C4-2B (cell line): ENCODE results near the gene PTMA.

Source experiments
- H3K27ac ChIP-seq: fragments of 450-650 bp; 2 replicates; pipeline ENCODE4 v1.5.1; 2017
- CTCF ChIP-seq: fragments of 450-650 bp; conservative IDR thresholded peaks from 2 replicates; pipeline ENCODE4 v1.5.1; 2017; ENCODE audit warnings: mild to moderate bottlenecking
- ZFX ChIP-seq: fragments of 450-650 bp; IDR thresholded peaks from 2 replicates; pipeline ENCODE4 v1.6.1; 2017

PTMA gene

GRCh38 chr2:231693956-231694355, 14.4 kb upstream of the PTMA start:
- no peak overlapping the region for H3K27ac ChIP-seq
- TF ChIP-seq ZFX: no peak
- no peak for TF ChIP-seq CTCF

- H3K27ac ChIP-seq: no peak overlapping the region
- TF ChIP-seq CTCF (no peak), ZFX (no peak)
These were observed 12.3 kb upstream of the PTMA start for GRCh38 chr2:231696004-231696367.

GRCh38 chr2:231699006-231699405, 9.3 kb upstream of the PTMA start:
- TF ChIP-seq ZFX: no peak
- no peak for TF ChIP-seq CTCF
- H3K27ac ChIP-seq: no peak overlapping the region

GRCh38 chr2:231701456-231702373, 6.6 kb upstream of the PTMA start:
- H3K27ac ChIP-seq: peak overlapping the region; percentile 48
- no peak for TF ChIP-seq ZFX
- TF ChIP-seq CTCF: no peak

GRCh38 chr2:231704017-231704416, 4.3 kb upstream of the PTMA start:
- no peak for TF ChIP-seq ZFX
- no peak for TF ChIP-seq CTCF
- H3K27ac ChIP-seq: no peak overlapping the region

- H3K27ac ChIP-seq: peak overlapping the region; percentile 98
- TF ChIP-seq CTCF (peak; percentile 95), ZFX (peak; percentile 83; the same call in 1 of the 2 replicates)
These were observed 1.3 kb upstream of the PTMA start for GRCh38 chr2:231706731-231707624.

GRCh38 chr2:231707625-231707926, 749 bp upstream of the PTMA start:
- TF ChIP-seq ZFX (peak; percentile 35), CTCF (no peak)
- peak overlapping the region; percentile 98 for H3K27ac ChIP-seq
